ENCODE data around the gene ADGRA1. TPM values are rescaled to one million over a fixed set of nuclear protein-coding genes. Genes with fewer than 3 reads are reported as not detected.

ADGRA1 gene
- total RNA-seq, 4 donors from 2014 or later, result under 0.01 TPM; not detected in 3

GRCh38 chr10:133157662-133158436 lies 70.1 kb downstream of the ADGRA1 start:
- Histone ChIP-seq H3K4me3 (no peak overlapping the region), H3K36me3 (no peaks in the 10 kb centered on the region), H3K27me3 (peaks cover 0 to 39% of the 10 kb centered on the region in 2 donors), H3K27ac (no peak overlapping the region), H3K9me3 (peaks cover 0 to 4% (median 0%) of the 10 kb centered on the region in 4 donors), H3K4me1 (peaks cover 0 to 25% (median 9%) of the 10 kb centered on the region in 4 donors)
- WGBS, 2 donors, result 77 to 78% methylated on average over 31 to 34 of the region's 34 CpGs
- DNase-seq (ENCODE audit: low spot score in 2 of 2), result no peak
- TF ChIP-seq, protein P1, sequence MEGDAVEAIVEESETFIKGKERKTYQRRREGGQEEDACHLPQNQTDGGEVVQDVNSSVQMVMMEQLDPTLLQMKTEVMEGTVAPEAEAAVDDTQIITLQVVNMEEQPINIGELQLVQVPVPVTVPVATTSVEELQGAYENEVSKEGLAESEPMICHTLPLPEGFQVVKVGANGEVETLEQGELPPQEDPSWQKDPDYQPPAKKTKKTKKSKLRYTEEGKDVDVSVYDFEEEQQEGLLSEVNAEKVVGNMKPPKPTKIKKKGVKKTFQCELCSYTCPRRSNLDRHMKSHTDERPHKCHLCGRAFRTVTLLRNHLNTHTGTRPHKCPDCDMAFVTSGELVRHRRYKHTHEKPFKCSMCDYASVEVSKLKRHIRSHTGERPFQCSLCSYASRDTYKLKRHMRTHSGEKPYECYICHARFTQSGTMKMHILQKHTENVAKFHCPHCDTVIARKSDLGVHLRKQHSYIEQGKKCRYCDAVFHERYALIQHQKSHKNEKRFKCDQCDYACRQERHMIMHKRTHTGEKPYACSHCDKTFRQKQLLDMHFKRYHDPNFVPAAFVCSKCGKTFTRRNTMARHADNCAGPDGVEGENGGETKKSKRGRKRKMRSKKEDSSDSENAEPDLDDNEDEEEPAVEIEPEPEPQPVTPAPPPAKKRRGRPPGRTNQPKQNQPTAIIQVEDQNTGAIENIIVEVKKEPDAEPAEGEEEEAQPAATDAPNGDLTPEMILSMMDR (IDR thresholded peaks at IDR 0.05), result no peak
- TF ChIP-seq EP300 (IDR thresholded peaks at IDR 0.05) (no peak), POLR2A (IDR thresholded peaks at IDR 0.05) (no peak)

DNA sequence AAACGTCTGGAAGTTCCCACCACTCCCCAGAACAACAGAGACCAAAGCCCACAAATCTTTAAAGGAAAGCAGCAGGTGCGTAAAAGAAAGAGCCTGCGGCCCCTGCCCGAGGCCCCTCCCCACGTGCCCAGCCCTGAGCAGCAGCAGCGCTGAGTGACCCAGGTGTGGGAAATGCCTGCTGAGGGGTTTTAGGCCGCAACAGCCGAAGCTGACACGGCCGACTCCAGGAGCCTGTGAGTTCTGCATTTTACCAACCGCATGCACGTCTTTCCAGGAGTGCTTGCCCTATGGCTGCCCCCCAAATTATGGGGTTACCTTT lies 70.7 kb downstream of the ADGRA1 start:
- no peak for DNase-seq (ENCODE audit: low spot score in 2 of 2)
- H3K27me3 ChIP-seq, result peaks cover 0 to 44% of the 10 kb centered on the region in 2 donors
- H3K4me3 ChIP-seq, result no peak overlapping the region
- 49 to 60% methylated on average over 7 to 12 of the region's 12 CpGs for WGBS, 2 donors
- TF ChIP-seq EP300 (IDR thresholded peaks at IDR 0.05), result no peak
- TF ChIP-seq, protein P1 (IDR thresholded peaks at IDR 0.05), result no peak
- TF ChIP-seq POLR2A (IDR thresholded peaks at IDR 0.05), result no peak
- peaks cover 0 to 25% (median 9%) of the 10 kb centered on the region in 4 donors for H3K4me1 ChIP-seq
- H3K9me3 ChIP-seq, result peaks cover 0 to 4% (median 0%) of the 10 kb centered on the region in 4 donors
- H3K36me3 ChIP-seq, result no peaks in the 10 kb centered on the region
- no peak overlapping the region for H3K27ac ChIP-seq

DNA sequence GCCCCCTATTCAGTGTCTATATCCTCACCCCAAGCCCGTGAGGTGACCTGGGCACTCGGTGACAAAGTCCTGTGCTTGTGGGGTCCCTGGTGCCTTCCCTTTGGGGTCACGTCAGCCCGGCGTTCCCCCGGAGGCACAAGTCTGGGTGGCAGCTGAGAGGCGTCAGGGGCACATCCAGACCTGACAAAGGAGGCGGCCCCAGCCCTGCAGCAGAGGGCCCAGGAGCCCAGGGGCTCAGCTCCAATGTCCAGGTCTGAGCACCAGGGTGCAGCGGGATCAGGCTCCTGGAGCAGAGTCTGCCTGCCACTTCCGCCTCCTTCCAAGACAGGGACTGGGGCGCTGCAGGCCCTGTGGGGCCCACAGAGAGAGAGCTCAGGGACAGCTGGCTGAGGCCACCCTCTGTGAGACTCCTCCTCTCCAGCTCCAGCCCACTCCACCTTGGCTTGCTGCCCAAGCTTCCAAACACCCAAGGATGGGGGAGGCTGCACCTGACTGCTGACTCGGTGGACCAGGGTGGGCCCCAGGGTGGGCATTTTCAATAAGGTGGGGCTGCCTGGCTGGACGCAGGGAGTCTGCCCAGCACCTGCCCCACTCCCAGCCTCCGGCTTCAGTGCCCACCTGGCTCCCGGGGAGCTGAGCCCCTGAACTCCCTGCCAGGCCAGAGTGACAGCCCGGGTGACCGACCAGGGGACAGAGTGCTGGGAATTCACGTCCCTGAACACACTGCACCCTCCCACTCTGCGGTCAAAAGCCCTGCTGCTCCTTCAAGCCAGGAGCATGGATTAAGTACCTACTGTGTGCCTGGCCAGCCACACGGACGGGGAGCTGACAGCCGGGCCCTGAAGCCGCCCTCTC lies 71.3 kb downstream of the ADGRA1 start:
- Histone ChIP-seq H3K4me1 (peaks cover 0 to 25% (median 9%) of the 10 kb centered on the region in 4 donors), H3K4me3 (no peak overlapping the region), H3K27me3 (peaks cover 0 to 48% of the 10 kb centered on the region in 2 donors), H3K36me3 (no peaks in the 10 kb centered on the region), H3K9me3 (peaks cover 0 to 4% (median 0%) of the 10 kb centered on the region in 4 donors), H3K27ac (peak overlapping the region in 1 of 4 donors; percentile 67)
- TF ChIP-seq EP300 (IDR thresholded peaks at IDR 0.05), result no peak
- TF ChIP-seq POLR2A (IDR thresholded peaks at IDR 0.05), result no peak
- DNase-seq (ENCODE audit: low spot score in 2 of 2), result no peak
- 39 to 48% methylated on average over 8 to 14 of the region's 23 CpGs for WGBS, 2 donors

GRCh38 chr10:133159611-133159949 lies 71.9 kb downstream of the ADGRA1 start:
- TF ChIP-seq EP300 (IDR thresholded peaks at IDR 0.05), result no peak
- Histone ChIP-seq H3K4me1 (peaks cover 0 to 25% (median 9%) of the 10 kb centered on the region in 4 donors), H3K27ac (peak overlapping the region in 1 of 4 donors; percentile 67), H3K4me3 (peak overlapping the region in 1 of 4 donors; percentile 59), H3K9me3 (peaks cover 0 to 4% (median 0%) of the 10 kb centered on the region in 4 donors), H3K36me3 (no peaks in the 10 kb centered on the region), H3K27me3 (peaks cover 0 to 54% of the 10 kb centered on the region in 2 donors)
- 33 to 40% methylated on average over 1 of the region's 18 CpGs for WGBS, 2 donors
- no peak for DNase-seq (ENCODE audit: low spot score in 2 of 2)

- TF ChIP-seq, protein P1 (IDR thresholded peaks at IDR 0.05), result no peak
- TF ChIP-seq POLR2A (IDR thresholded peaks at IDR 0.05) (no peak), EP300 (IDR thresholded peaks at IDR 0.05) (no peak)
- Histone ChIP-seq H3K27me3 (peaks cover 0 to 57% of the 10 kb centered on the region in 2 donors), H3K4me3 (peak within 1 kb of the TSS; percentile 28 to 59 (median 46)), H3K27ac (peak within 1 kb of the TSS in 1 of 4 donors; percentile 67), H3K4me1 (peaks cover 0 to 25% (median 9%) of the 10 kb centered on the region in 4 donors), H3K36me3 (no peaks in the 10 kb centered on the region), H3K9me3 (peaks cover 0 to 4% (median 0%) of the 10 kb centered on the region in 4 donors)
- no peak for DNase-seq (ENCODE audit: low spot score in 2 of 2)
- WGBS, 2 donors, result 0 to 1% methylated on average over 18 to 28 of the region's 108 CpGs
These were observed 72.5 kb downstream of the ADGRA1 start, which contains the start of gene KNDC1 for GRCh38 chr10:133159950-133160825. Gene KNDC1 (plus strand): TSS chr10:133160219. CDS start chr10:133160468, 249 bp downstream.
